ENCODE data around the gene PLCD1.

PLCD1 gene

GRCh38 chr3:37961622-37962431, 67.6 kb downstream of the PLCD1 start:
- DNase-seq = no peak

GRCh38 chr3:37957539-37957936, 71.9 kb downstream of the PLCD1 start:
- no peak for DNase-seq

Data from T-helper 2 cell (primary cell).